NCI-H1436 treated with DMSO at 0.1 percent for 48 hours (cell line): ENCODE data around the gene C19orf47.

Experiments used
- DNase-seq: peaks from one replicate; lab custom pipeline; 2025; lab: John Stamatoyannopoulos, UW

The C19orf47 gene

DNA sequence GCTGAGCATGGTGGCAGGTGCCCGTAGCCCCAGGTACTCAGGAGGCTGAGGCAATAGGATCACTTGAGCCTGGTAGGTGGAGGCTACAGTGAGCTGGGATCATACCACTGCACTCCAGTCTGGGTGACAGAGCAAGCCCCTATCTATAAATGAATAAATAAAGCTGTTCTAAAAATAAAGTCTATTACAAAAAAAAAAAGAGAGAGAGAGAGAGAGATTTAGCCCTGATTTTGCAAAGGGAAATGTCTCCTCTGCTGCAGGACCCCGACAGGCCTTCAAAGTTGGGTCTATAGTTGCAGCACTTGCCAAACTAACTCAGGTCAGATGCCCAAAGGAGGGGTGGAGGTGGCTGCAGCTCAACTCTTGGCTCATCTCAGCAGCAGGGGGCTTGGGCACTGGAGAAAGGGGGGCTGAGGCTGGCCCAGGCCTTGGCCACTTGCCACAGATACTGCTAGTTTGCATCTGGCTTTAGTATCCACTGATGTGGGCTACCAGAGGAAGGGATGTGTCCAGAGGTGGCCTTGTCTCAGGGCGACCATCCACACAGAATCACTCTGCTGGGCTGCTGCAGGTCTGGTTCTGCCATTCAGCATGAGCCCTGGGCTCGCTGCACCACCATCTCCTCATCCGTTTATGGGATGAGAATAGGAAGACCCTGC, 32.3 kb downstream of the C19orf47 start:
- no peak for DNase-seq

DNA sequence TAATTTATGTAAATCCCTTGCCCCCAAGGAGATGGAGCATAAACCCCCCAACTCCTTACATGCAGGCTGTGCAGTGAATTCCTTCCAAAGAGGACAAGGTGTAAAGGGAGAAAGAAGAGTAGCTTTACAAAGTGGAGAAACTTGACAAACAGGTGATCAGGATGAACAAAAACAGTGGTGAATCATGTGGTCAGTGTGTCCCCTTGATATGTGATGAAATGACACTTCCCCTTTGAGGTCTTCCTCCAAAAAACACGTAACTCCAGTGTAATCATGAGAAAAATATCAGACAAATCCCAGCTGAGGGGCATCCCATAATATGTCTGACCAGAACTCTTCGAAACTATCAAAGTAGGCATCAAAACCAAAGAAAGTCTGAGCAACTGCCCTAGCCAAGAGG, 33.5 kb downstream of the C19orf47 start:
- no peak for DNase-seq

DNA sequence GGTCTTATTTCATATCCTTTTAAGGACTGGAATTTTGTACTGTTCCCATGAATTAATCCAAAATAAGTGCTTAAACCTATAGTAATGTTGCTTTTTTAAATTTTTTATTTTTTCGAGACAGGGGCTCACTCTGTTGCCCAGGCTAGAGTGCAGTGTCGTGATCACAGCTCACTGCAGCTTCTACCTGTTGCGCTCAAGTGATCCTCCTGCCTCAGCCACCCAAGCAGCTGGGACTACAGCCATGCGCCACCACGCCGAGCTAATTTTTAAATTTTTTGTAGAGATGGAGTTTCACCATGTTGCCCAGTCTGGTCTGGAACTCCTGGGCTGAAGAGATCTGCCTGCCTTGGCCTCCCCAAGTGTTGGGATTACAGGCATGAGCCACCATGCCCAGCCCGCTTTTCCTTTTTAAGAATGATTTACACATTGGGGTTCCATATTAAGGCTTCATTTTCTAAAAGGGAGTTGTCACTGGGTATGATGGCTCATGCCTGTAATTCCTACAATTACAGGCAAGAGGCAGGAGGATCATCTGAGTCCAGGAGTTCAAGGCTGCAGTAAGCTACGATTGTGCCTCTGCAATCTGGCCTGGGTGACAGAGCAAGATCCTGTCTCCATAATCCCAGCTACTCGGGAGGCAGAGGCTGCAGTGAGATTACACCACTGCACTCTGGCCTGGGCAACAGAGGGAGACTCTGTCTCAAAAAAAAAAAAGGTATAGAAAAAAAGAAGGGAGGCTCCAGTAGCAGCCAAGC, 34.8 kb downstream of the C19orf47 start:
- no peak for DNase-seq

DNA sequence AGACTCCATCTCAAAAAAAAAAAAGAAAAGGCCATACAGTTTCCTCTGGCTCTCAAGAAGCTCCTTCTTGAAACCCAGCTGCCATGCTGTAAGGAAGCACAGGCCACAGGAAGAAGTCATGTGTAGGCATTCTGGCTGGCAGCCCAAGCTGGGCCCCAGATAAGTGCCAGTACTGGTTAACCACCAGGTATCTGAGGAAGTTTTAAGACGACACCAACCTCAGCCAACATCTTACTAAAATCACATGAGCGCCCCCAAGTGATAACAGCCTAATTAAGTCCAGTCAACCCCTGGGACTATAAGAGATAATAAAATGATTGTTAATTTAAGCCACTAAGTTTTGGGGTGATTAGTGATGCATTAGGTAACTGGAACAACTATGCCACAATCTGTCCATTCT, 35.7 kb downstream of the C19orf47 start:
- DNase-seq, result no peak

DNA sequence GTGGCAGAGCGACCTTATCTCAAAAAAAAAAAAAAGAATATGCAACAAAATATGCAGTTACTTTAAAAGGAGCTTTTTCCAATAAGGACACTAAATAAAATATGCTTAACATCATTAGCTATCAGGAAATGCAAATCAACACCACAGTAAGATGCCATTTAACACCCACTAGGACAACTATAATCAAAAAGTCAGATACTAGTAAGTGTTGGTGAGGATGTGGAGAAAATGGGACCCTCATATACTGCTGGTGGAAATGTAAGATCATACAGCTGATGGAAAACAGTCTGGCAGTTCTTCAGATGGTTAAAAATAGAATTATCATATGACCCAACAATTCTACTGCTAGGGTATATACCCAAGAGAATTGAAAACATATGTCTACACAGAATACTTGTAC, 38.5 kb downstream of the C19orf47 start:
- DNase-seq, result no peak

DNA sequence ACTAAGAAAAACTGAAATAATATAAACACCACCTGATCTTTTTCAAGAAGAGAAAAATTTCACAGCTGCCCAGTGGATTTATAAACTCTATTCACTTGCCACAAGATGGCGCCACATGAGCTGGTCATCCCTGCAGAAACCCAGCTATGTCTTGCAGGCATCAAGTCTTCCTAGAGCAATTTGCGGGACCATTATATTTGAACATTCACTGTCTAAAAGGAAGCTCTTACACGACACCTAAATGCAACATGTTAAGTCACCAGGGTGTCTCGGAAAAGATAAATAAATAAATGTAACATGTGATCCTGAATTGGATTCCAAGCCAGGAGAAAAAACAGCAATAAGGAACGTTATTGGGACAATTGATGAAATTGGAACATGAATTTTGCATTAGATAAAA, 42.8 kb downstream of the C19orf47 start:
- no peak for DNase-seq

DNA sequence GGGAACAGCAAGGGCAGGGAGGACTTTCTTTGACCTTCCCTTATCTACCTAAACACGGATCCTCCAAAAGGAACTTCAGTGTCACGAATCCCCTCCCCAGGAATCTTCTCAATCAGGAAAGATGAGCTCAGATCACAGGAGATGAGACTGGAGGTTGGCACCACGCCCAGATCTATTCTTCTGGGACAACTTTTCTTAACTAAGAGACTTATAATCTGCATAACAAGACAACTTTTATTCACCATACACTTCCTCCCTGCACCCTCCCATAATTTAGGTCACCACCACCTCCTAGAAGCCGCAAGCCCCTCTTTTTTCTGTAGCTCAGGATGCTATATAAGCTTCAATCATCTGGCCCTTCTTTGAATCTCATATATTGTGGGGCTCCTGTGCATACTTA, 43.9 kb downstream of the C19orf47 start:
- DNase-seq, result no peak

DNA sequence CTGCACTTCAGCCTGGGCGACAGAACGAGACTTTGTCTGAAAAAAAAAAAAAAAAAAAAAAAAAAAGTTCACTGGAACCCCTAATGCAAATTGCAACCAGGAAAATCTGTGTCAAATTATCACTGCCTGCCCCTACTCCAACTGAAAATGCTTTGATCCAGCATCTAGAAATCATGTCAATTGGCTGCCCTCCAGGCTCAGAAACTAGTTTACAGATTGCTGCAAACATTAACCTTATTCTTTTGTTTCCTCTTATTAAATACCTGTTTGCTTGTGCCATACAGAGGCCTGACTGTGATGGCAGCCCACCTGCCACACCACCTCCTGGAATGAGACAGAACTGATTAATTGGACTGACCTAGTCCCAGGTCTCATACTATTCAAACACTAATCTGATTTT, 44.4 kb downstream of the C19orf47 start:
- no peak for DNase-seq

DNA sequence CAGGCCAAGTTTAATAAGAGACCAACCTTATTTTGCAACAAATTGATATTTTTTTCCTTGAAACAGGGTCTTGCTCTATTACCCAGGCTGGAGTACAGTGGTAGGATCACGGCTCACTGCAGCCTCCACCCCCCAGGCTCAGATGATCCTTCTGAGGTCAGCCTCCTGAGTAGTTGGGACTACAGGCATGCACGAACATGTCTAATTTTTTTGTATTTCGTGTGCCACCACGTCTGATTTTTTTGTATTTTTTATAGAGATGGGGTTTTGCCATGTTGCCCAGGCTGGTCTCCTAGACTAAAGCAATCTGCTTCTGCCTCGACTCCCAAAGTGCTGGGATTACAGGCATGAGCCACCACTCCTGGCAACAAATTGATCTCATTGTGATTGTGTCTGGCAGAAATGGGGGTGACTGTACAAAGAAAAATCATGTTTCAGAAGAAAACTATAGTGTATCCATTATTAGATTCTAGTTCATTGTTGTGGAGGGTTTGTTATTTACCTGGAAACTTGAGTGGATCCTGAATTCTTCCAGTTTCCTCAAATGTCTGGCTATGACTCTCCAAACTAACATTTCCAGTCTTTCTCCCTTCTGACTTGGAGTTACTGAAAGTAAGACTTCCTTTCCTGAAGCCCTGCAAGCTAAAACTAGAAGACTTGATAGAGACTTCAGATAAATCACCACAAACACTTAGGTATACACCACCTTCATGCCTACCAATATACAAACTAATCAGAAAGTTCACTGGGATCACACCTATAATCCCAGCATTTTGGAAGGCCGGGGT, 45.8 kb downstream of the C19orf47 start:
- no peak for DNase-seq

DNA sequence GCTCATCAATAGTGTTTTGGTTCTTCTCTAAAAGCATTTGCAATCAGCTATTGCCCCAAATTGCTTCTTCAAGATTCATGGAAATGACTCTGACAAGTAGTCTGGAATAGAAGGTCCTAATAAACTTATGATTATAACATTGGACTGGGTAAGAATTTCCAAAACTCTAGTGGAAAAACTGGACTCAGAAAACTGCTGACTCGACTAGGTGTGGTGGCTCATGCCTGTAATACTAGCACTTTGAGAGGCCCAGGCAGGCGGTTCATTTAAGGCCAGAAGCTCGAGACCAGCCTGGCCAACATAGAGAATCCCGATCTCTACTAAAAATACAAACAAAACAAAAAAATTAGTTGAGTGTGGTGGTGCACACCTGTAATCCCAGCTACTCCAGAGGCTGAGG, 47.5 kb downstream of the C19orf47 start:
- no peak for DNase-seq

DNA sequence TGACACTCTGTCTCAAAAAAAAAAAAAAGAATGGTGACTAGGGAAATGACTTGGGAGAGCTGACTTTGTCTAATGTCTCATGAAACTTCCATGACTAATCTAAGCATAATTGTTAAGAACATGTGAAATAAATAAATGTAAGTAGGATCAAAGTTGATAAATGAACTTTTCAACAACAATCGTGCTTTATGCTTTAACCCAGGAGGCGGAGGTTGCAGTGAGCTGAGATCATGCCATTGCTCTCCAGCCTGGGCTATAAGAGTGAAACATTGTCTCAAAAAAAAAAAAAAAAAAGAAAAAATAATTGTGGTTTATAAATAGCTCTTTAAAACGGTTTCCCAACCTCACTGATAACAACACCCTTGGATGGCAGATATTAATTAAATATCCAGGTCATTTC, 50.2 kb downstream of the C19orf47 start:
- no peak for DNase-seq

DNA sequence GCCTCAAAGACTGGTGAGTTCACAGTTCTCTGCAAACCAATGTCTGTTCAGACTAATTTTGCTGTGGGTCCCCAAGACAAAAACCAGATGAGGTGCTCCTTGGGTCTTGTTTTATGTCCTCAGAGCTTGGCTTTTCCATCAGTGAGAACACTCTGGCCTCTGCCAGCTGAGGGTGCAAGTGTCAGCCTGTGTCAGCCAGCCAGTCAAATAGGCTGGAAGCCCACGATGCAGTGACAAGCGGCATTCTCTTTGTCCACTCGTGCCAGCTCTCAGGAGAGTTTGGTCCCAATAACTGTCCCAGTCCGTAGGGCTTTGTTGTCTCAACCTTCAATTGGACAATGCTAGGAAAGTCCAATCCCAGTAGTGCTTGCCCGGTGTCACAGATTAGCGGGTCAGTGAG, 53.6 kb downstream of the C19orf47 start:
- DNase-seq, result no peak

DNA sequence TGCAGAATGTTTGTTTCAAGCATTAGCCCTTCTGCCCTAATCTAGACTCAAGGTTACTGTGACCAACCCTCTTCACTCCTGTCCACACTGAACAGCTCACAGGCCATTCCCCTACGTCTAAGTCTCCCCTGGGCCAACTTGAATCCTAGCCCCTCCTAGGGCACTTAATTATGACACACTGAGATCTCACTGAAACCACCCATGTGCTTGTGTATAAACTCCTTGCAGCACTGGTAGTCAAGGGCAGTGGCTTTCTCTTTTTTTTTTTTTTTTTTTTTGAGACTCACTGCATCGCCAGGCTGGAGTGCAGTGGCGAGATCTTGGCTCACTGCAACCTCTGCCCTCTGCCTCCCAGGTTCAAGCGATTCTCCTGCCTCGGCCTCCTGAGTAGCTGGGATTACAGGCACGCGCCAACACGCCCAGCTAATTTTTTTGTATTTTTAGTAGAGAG, 61.2 kb downstream of the C19orf47 start:
- DNase-seq, result no peak

DNA sequence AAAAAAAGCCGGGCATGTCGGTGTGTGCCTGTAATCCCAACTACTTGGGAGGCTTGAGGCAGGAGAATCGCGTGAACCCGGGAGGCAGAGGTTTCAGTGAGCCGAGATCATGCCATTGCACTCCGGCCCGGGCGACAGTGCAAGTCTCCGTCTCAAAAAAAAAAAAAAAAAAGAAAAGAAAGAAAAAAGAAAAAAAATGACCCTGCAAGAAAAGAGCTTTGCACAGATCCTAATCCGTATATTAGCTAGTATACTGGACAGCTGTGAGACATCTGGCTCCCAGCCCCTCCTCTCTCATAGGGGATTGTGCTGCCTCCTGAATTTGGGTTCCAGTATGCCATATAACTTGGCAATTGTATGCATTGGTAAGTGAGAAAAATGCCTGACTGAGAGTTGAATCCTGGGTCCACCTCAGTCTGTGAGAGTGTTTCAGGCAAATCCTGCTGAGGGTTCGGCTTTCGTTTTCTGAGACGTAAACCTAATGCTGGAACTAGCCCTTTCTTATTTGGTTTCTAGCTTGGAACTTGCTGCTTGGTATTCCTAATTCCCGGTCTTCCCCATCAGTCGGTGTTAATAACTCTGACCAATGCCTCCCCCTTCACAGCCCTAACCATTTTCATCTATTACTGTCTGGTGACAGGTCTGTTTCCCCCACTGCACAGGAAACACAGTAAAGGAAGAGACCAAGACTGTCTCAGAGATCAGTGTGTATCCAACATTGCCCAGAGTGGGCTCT, 61.8 kb downstream of the C19orf47 start:
- no peak for DNase-seq

DNA sequence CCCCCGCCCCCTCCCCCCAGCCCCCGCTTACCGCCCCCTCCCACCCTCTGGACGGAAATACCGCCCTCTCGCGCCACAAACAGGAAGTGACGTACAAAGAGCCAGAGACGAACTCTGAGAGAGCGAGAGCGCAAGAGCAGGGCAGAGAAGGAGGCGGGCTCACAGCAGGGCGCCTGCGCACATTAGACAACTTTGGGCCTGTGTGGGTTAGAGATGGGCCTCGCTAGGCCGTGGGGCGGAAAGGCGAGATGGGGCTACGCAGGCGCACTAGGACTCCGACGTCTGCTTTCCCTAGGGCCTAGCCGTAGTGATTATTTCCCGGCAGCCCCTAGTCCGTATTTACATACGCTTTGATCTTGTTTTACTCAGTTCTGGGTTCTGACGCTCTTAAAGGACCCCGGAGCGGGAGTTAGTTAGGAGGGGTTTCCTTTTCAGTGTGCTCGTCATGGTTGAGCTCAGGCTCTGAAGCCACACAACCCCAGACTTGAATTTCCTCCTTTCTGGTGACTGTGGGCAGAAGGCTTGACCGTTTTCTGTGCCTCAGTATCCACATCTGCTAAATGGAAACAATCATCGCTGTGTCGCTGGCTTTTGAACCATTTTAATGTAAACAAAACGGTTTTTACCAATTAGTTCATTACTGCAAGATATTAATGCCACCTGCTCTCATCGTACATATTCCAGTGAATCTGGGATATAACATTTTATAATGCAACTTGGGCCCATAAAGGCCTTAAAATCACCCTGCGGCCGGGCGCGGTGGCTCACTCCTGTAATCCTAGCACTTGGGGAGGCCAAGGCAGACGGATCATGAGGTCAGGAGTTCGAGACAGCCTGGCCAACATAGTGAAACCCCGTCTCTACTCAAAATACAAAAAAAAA, 62.6 kb downstream of the C19orf47 start:
- DNase-seq, result peak; percentile 99

DNA sequence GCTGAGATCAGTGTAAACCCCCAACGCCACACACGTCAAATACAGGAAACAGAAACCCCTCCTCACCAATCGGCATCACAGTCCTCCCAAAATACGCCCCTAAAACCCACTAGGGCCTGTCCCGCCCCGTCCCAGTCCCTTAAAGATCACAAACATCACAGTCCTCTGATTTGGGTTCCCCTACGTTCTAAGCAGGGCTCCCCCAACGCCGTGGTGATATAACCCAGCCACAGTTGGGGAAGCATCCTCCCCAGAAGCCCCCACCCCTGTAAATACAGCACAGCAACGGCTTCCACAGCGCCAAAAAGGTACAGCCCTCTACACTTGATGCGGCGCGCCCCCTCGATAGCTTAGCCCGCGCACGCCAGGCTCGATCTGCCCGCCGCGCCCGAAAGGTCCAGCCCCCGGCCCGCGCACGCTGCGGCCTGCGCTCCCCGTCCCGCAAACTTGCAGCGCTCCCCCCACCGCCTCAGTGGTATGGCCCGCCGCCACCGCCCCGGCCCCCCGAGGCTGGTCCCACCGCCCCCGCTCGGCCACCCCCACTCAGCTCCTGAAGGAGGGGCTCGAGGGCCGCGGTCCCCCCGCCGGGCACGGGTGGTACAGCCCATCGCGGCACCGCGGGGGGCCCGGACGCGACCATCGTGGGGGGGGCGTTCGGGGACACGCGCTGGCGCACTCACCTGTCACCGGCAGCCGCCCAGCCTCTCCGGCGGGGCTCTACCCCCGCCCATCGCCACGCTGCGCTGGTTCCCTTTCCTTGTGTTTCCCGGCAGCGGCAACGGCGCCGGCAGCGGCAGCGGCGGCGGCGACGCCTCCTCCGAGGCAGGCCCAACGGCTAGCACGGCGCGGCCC, 63.5 kb downstream of the C19orf47 start, which contains the start of gene AKT2:
Gene AKT2 (minus strand): TSS at position 845 of the 852 bp plus-strand sequence. CDS start 20,078 bp downstream, outside the sequence.
- DNase-seq, result no peak

DNA sequence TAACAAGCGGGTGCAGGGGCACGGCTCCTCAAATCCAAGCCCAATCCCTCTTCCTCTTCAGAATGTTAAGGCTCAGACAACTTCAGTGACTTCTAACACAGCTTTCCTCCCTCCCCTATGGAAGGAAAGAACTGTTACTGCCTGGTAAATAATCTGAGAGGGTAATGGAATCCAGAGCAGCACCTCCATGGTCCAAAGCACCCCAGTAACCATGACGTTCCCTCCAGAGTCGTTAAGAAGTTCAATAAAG, 64.0 kb downstream of the C19orf47 start:
- DNase-seq, result no peak

DNA sequence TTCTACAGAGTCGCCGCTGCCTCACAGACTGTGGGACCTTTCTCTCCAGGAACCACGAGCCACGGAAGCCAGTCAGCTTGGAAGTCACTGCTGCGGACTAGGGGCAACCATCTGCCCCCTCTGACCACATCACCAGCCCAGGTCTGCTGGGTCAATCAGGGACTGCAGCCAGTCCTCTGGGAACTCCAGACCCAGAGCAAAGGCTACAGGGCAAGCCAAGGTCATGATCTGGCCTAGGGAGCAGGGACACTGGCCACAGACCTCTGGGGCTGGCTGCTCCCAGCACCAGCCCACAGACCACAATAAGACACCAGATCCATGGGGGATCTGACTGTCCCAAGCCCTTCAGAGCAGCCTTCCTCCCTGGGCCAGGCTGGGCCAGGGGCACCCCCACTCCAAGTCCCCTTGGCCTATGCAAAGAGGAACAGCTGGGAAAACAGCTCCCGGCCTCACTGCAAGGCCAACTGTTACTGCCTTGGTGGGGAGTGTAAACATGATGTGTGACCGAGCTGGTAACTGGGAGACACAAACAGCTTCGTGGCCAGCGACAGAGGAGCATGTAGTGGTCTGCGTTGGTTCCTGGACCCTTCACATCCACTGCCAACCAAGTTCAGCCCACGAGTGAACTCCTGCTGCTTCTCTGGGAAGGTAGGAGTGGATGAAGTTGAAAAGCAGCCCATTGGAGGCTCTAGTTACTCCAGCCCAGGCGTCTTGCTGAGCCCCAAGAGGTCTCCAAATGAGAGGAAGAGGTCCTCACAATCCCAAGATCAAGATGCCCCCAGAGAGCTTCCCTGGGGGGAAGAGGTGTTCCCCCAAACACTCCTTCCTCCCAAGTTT, 64.6 kb downstream of the C19orf47 start:
- no peak for DNase-seq

DNA sequence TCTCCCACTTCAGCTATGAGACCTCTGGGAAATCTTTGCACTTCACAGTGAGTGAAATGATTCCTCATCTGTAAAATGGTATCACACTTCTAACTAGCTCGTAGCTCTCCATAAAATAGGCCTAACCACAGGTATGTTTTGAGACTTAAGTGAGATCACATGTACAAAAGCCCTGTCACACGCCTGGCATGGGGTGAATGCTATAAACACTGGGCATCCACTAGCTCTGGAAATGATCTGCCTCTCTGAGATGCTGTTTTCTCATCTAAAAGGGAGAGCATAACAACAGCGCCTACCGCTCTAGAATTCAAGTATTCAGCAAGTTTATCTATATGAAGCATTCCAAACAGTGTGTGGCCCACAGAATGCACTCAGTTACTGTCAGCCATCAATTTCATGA, 65.3 kb downstream of the C19orf47 start:
- no peak for DNase-seq

DNA sequence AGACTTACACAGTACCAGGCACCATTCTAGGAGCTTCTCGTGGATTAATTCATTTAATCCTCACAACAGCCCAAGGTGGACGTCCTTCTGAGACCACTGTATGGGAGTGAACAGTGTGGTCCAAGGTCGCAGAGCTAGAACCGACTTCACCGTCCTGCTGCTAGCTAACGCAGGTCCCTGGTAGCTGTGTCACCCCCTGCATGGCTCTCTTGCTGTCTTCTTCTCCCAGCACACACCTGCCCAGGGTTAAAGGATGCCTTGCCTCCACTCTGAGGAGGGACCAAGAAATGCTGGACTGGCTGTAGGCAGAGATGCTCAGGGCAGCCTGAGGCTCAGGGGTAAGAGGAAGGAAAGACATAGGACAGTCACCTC, 66.0 kb downstream of the C19orf47 start:
- no peak for DNase-seq
